IMR-90 (cell line): Measurements from ENCODE around the gene ANKS3. TPM values are rescaled to one million over a fixed set of nuclear protein-coding genes. Genes with fewer than 3 reads are reported as not detected.

Experiments used
- ATAC-seq: fragments of 200-7000 bp; cut with Tn5 transposase; 2 replicates; pipeline ENCODE4 v1.9.1; 2020; ENCODE audit warnings: low read depth, mild to moderate bottlenecking, moderate library complexity
- BruUV-seq: library from RNA; stranded (reverse); fragments of 400-500 nt; replicated peaks from 2 replicates; lab custom pipeline; 2021; lab: Mats Ljungman, UMichigan
- CTCF ChIA-PET: fragments of 300-600 bp; formaldehyde crosslinking; extraction: SDS; loops from one replicate; lab custom pipeline; 2021; ENCODE audit warnings: antibody characterized with exemption; lab: Yijun Ruan, JAX
- POLR2A ChIA-PET: fragments of 300-600 bp; sonication (Branson Sonifier 250); formaldehyde crosslinking; loops from one replicate; lab custom pipeline; 2022; ENCODE audit warnings: antibody characterized with exemption; ENCODE audit not compliant: unreplicated experiment; lab: Charles Lee
- DNase-seq: peaks from one replicate; pipeline ENCODE4 v3.0.0; 2013
- H2AFZ ChIP-seq: replicated peaks from 2 replicates; pipeline ENCODE3; 2013; ENCODE audit warnings: low read length, mild to moderate bottlenecking; ENCODE audit not compliant: poor library complexity
- H2AK5ac ChIP-seq: 2 replicates; pipeline ENCODE4 v1.6.1; 2013; ENCODE audit warnings: low read depth, low read length, inconsistent platforms
- H2AK9ac ChIP-seq: replicated peaks from 2 replicates; pipeline ENCODE3; 2013; ENCODE audit warnings: mild to moderate bottlenecking, low read depth, low read length, moderate library complexity; ENCODE audit not compliant: poor library complexity
- H2BK120ac ChIP-seq: 2 replicates; pipeline ENCODE4 v1.6.1; 2013; ENCODE audit warnings: low read depth, low read length, inconsistent platforms
- H2BK15ac ChIP-seq: 3 replicates; pipeline ENCODE4 v1.6.1; 2013; ENCODE audit warnings: low read depth, low read length, inconsistent platforms
- H2BK20ac ChIP-seq: 2 replicates; pipeline ENCODE4 v1.6.1; 2013; ENCODE audit warnings: low read depth, mild to moderate bottlenecking, inconsistent platforms, low read length, moderate library complexity
- H2BK5ac ChIP-seq: 2 replicates; pipeline ENCODE4 v1.6.1; 2013; ENCODE audit warnings: mild to moderate bottlenecking, low read depth, low read length, inconsistent platforms; ENCODE audit not compliant: poor library complexity, severe bottlenecking
- H3K14ac ChIP-seq: replicated peaks from 2 replicates; pipeline ENCODE4 v1.6.1; 2013; ENCODE audit warnings: low read depth, low read length, inconsistent platforms
- H3K18ac ChIP-seq: 2 replicates; pipeline ENCODE4 v1.6.1; 2013; ENCODE audit warnings: low read depth, low read length, control low read depth
- H3K23ac ChIP-seq: 2 replicates; pipeline ENCODE4 v1.6.1; 2013; ENCODE audit warnings: low read depth, low read length, inconsistent platforms
- H3K27ac ChIP-seq: 2 replicates; pipeline ENCODE4 v1.5.1; 2013; ENCODE audit warnings: mild to moderate bottlenecking, control low read depth, low read length; ENCODE audit not compliant: insufficient read depth
- H3K27me3 ChIP-seq: 2 replicates; pipeline ENCODE4 v1.6.1; 2013; ENCODE audit warnings: low read length; ENCODE audit not compliant: control insufficient read depth, insufficient read depth
- H3K36me3 ChIP-seq: 2 replicates; pipeline ENCODE4 v1.6.1; 2013; ENCODE audit warnings: low read length, mixed read lengths; ENCODE audit not compliant: control insufficient read depth, insufficient read depth
- H3K4ac ChIP-seq: 2 replicates; pipeline ENCODE4 v1.6.1; 2013; ENCODE audit warnings: low read depth, low read length, inconsistent platforms
- H3K4me1 ChIP-seq: 2 replicates; pipeline ENCODE4 v1.6.1; 2013; ENCODE audit warnings: low read length, mixed read lengths; ENCODE audit not compliant: control insufficient read depth, insufficient read depth
- H3K4me2 ChIP-seq: 2 replicates; pipeline ENCODE4 v1.6.1; 2013; ENCODE audit warnings: low read depth, mild to moderate bottlenecking, control low read depth, low read length, moderate library complexity
- H3K4me3 ChIP-seq: 2 replicates; pipeline ENCODE4 v1.5.1; 2013; ENCODE audit warnings: low read depth, mild to moderate bottlenecking, control low read depth, low read length, moderate library complexity; ENCODE audit not compliant: insufficient read depth
- H3K56ac ChIP-seq: 2 replicates; pipeline ENCODE4 v1.6.1; 2013; ENCODE audit warnings: low read length, inconsistent platforms; ENCODE audit not compliant: insufficient read depth; ENCODE audit errors: extremely low read depth
- H3K79me1 ChIP-seq, 2 experiments: 2 replicates each; pipeline ENCODE4 v1.6.1; 2013; ENCODE audit warnings: low read length in 2 of 2, inconsistent platforms in 1 of 2, low read depth in 1 of 2
- H3K9ac ChIP-seq: 2 replicates; pipeline ENCODE4 v1.6.1; 2013; ENCODE audit warnings: low read depth, low read length, control low read depth
- H3K9me1 ChIP-seq: 2 replicates; pipeline ENCODE4 v1.6.1; 2013; ENCODE audit warnings: low read length, inconsistent platforms; ENCODE audit not compliant: insufficient read depth
- H3K9me3 ChIP-seq: 2 replicates; pipeline ENCODE4 v1.6.1; 2013; ENCODE audit warnings: low read length; ENCODE audit not compliant: control insufficient read depth, insufficient read depth
- H4K20me1 ChIP-seq: 2 replicates; pipeline ENCODE4 v1.6.1; 2013; ENCODE audit warnings: low read length, inconsistent platforms; ENCODE audit not compliant: insufficient read depth
- H4K5ac ChIP-seq: 2 replicates; pipeline ENCODE4 v1.6.1; 2013; ENCODE audit warnings: mild to moderate bottlenecking, low read depth, low read length, control low read depth
- H4K8ac ChIP-seq, 2 experiments: 2 replicates each; pipeline ENCODE4 v1.6.1; 2013; ENCODE audit warnings: low read depth in 2 of 2, low read length in 2 of 2, control low read depth in 1 of 2, inconsistent platforms in 1 of 2
- H4K91ac ChIP-seq: 2 replicates; pipeline ENCODE4 v1.6.1; 2013; ENCODE audit warnings: low read depth, low read length, inconsistent platforms; ENCODE audit not compliant: insufficient read depth
- POLR2A ChIP-seq: IDR thresholded peaks from 2 replicates; pipeline ENCODE4 v1.6.1; 2012; ENCODE audit warnings: mild to moderate bottlenecking, low read depth, low read length
- RAD21 ChIP-seq: IDR thresholded peaks from 2 replicates; pipeline ENCODE4 v1.6.1; 2012; ENCODE audit warnings: low read length, improper control_type of control experiment
- WGBS, 2 experiments: methylation state at CpG; one replicate each; pipeline versions ENCODE4 v1.1.5 to v1.1.7; 2013; ENCODE audit warnings: missing lambda C conversion rate in 2 of 2; ENCODE audit not compliant: insufficient read length in 1 of 2; ENCODE audit errors: extremely low coverage in 2 of 2; 5-methylcytosine and 5-hydroxymethylcytosine counted together
- dilution Hi-C: fragments of 300-500 bp; cut with HindIII; formaldehyde crosslinking; loops from one replicate; pipeline ENCODE4 v1.14.3; 2018; ENCODE audit warnings: low sequenced_read_pairs; ENCODE audit not compliant: unreplicated experiment
- in situ Hi-C: fragments of 300-500 bp; cut with MboI; formaldehyde crosslinking; loops from 3 replicates; pipeline ENCODE4 v1.14.3; 2019; ENCODE audit warnings: low sequenced_read_pairs, inconsistent platforms, mixed read lengths
- intact Hi-C: fragments of 100-400 bp; cut with micrococcal nuclease; formaldehyde crosslinking; loops from 2 replicates; pipeline ENCODE4 v1.10.0; 2022
- polyA plus RNA-seq, 3 experiments: library from polyadenylated mRNA; depleted of rRNA; stranded (reverse); fragments of >200 nt; gene quantifications; 2 replicates each; pipeline ENCODE4 v1.2.3, GENCODE V29; 2012; ENCODE audit warnings: low replicate concordance in 1 of 3
- total RNA-seq: library from RNA; depleted of rRNA; stranded (reverse); fragments of >200 nt; gene quantifications from 2 replicates; pipeline ENCODE4 v1.2.3, GENCODE V29; 2012

Gene ANKS3
- total and polyA plus RNA-seq, 2 of the 4 experiments (the other 2 are of a cell fraction): 24.4 to 25.0 TPM

GRCh38 chr16:4654011-4654963, 79.8 kb downstream of the ANKS3 start:
- Histone ChIP-seq H2BK5ac (no peak overlapping the region), H3K4me1 (no peaks in the 10 kb centered on the region), H2AFZ (no peak overlapping the region), H2BK120ac (no peak overlapping the region), H3K23ac (no peak overlapping the region), H3K14ac (no peak overlapping the region), H2AK5ac (no peak overlapping the region), H3K9me3 (no peaks in the 10 kb centered on the region), H3K27me3 (no peaks in the 10 kb centered on the region), H3K4me3 (no peak overlapping the region), H2BK20ac (no peak overlapping the region), H3K27ac (no peak overlapping the region), H3K56ac (no peak overlapping the region), H2AK9ac (no peak overlapping the region), H3K4ac (no peak overlapping the region), H4K8ac (no peak overlapping the region), H4K20me1 (peaks cover 24% of the 10 kb centered on the region), H4K5ac (no peak overlapping the region), H3K18ac (no peak overlapping the region), H3K9me1 (no peaks in the 10 kb centered on the region), H3K36me3 (peaks cover 65% of the 10 kb centered on the region), H3K9ac (no peak overlapping the region), H3K4me2 (no peak overlapping the region), H2BK15ac (no peak overlapping the region), H4K91ac (no peak overlapping the region), H3K79me1 (peaks cover 0 to 31% of the 10 kb centered on the region in 2 experiments; a peak in 3 of 4 replicates)
- TF ChIP-seq POLR2A (no peak), RAD21 (no peak)
- dilution Hi-C loops: no loop called here
- ATAC-seq (no peak), DNase-seq (no peak)
- CTCF ChIA-PET: no interaction called here
- POLR2A ChIA-PET: no interaction called here
- WGBS, 2 experiments: 88% methylated on average over 7 of the region's 16 CpGs; no CpG with 5 or more reads in 1 of the 2 experiments
- intact Hi-C loops: no loop called here
- BruUV-seq: no TSS peak
- in situ Hi-C loops: no loop called here
